ENCODE measurements around the gene FGF14. TPM values are rescaled to one million over a fixed set of nuclear protein-coding genes. Genes with fewer than 3 reads are reported as not detected.

Gene FGF14
- total RNA-seq, 3 donors from 2014 or later: under 0.01 to 0.29 (median under 0.01) TPM

GRCh38 chr13:102359264-102359663 lies 42.6 kb downstream of the FGF14 start:
- Histone ChIP-seq H3K36me3 (no peaks in the 10 kb centered on the region), H3K4me1 (no peaks in the 10 kb centered on the region), H3K9me3 (no peaks in the 10 kb centered on the region), H3K27ac (no peak overlapping the region), H3K4me3 (no peak overlapping the region), H3K27me3 (no peaks in the 10 kb centered on the region)
- TF ChIP-seq POLR2AphosphoS5 (IDR thresholded peaks at IDR 0.05): no peak
- no peak for TF ChIP-seq POLR2A (IDR thresholded peaks at IDR 0.05)
- TF ChIP-seq CTCF (IDR thresholded peaks at IDR 0.05): no peak
- DNase-seq (ENCODE audit: low spot score in 2 of 2): no peak
- intact Hi-C loops (cut with DNase I; ENCODE audit: low total_unique reads): no loop called here

- Histone ChIP-seq H3K4me1 (no peaks in the 10 kb centered on the region), H3K27ac (no peak overlapping the region), H3K27me3 (no peaks in the 10 kb centered on the region), H3K4me3 (no peak overlapping the region), H3K36me3 (no peaks in the 10 kb centered on the region), H3K9me3 (no peaks in the 10 kb centered on the region)
- DNase-seq (ENCODE audit: low spot score in 2 of 2): no peak
- TF ChIP-seq POLR2AphosphoS5 (IDR thresholded peaks at IDR 0.05): no peak
- intact Hi-C loops (cut with DNase I; ENCODE audit: low total_unique reads): no loop called here
These were observed 46.6 kb downstream of the FGF14 start for GRCh38 chr13:102355251-102355650.

GRCh38 chr13:102354011-102354410 lies 47.8 kb downstream of the FGF14 start:
- intact Hi-C loops (cut with DNase I; ENCODE audit: low total_unique reads): no loop called here
- Histone ChIP-seq H3K9me3 (no peaks in the 10 kb centered on the region), H3K27me3 (no peaks in the 10 kb centered on the region), H3K4me1 (no peaks in the 10 kb centered on the region), H3K27ac (no peak overlapping the region), H3K4me3 (no peak overlapping the region), H3K36me3 (no peaks in the 10 kb centered on the region)
- DNase-seq (ENCODE audit: low spot score in 2 of 2): no peak
- TF ChIP-seq POLR2A (IDR thresholded peaks at IDR 0.05) (no peak), POLR2AphosphoS5 (IDR thresholded peaks at IDR 0.05) (no peak), CTCF (IDR thresholded peaks at IDR 0.05) (no peak)

GRCh38 chr13:102351521-102351920 lies 50.3 kb downstream of the FGF14 start:
- no peak overlapping the region for H3K4me3 ChIP-seq
- H3K9me3 ChIP-seq: no peaks in the 10 kb centered on the region
- no peak for DNase-seq (ENCODE audit: low spot score in 2 of 2)
- TF ChIP-seq POLR2A (IDR thresholded peaks at IDR 0.05): no peak
- TF ChIP-seq POLR2AphosphoS5 (IDR thresholded peaks at IDR 0.05): no peak
- no peaks in the 10 kb centered on the region for H3K4me1 ChIP-seq
- H3K36me3 ChIP-seq: no peaks in the 10 kb centered on the region
- intact Hi-C loops (cut with DNase I; ENCODE audit: low total_unique reads): no loop called here
- H3K27ac ChIP-seq: no peak overlapping the region
- no peaks in the 10 kb centered on the region for H3K27me3 ChIP-seq

- no peak for TF ChIP-seq POLR2A (IDR thresholded peaks at IDR 0.05)
- TF ChIP-seq CTCF (IDR thresholded peaks at IDR 0.05): no peak
- TF ChIP-seq POLR2AphosphoS5 (IDR thresholded peaks at IDR 0.05): no peak
- no peak for DNase-seq (ENCODE audit: low spot score in 2 of 2)
- H3K4me3 ChIP-seq: no peak overlapping the region
- H3K9me3 ChIP-seq: no peaks in the 10 kb centered on the region
- intact Hi-C loops (cut with DNase I; ENCODE audit: low total_unique reads): no loop called here
- no peaks in the 10 kb centered on the region for H3K36me3 ChIP-seq
- no peaks in the 10 kb centered on the region for H3K27me3 ChIP-seq
- no peak overlapping the region for H3K27ac ChIP-seq
- H3K4me1 ChIP-seq: no peaks in the 10 kb centered on the region
These were observed 54.4 kb downstream of the FGF14 start for GRCh38 chr13:102347490-102347889.

- TF ChIP-seq POLR2A (IDR thresholded peaks at IDR 0.05) (no peak), POLR2AphosphoS5 (IDR thresholded peaks at IDR 0.05) (no peak), CTCF (IDR thresholded peaks at IDR 0.05) (no peak)
- DNase-seq (ENCODE audit: low spot score in 2 of 2): no peak
- intact Hi-C loops (cut with DNase I; ENCODE audit: low total_unique reads): no loop called here
- H3K27ac ChIP-seq: no peak overlapping the region
- H3K27me3 ChIP-seq: no peaks in the 10 kb centered on the region
- H3K4me1 ChIP-seq: no peaks in the 10 kb centered on the region
- H3K4me3 ChIP-seq: no peak overlapping the region
- no peaks in the 10 kb centered on the region for H3K36me3 ChIP-seq
- no peaks in the 10 kb centered on the region for H3K9me3 ChIP-seq
These were observed 55.1 kb downstream of the FGF14 start for GRCh38 chr13:102346769-102347168.
